Measurements from ENCODE around the gene RPGRIP1L.

RPGRIP1L gene

DNA sequence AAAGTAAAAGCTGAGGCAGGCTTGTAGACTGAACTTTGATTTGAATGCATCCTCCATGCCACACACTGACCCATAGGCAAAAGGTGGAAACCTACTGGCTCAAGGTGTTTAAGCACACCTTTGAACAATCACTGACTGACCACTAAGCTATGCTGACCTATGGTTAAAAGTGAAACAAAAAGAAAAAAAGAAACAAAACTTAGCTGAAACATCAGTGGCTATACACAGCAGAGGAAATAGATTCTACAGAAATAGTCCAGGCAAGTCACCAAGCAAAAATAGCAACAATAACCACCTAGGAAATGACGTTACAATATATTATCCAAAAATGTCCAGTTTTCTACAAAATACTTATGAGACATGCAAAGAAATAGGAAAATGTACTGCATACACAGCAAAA lies 60.2 kb downstream of the RPGRIP1L start:
- no peak for DNase-seq

DNA sequence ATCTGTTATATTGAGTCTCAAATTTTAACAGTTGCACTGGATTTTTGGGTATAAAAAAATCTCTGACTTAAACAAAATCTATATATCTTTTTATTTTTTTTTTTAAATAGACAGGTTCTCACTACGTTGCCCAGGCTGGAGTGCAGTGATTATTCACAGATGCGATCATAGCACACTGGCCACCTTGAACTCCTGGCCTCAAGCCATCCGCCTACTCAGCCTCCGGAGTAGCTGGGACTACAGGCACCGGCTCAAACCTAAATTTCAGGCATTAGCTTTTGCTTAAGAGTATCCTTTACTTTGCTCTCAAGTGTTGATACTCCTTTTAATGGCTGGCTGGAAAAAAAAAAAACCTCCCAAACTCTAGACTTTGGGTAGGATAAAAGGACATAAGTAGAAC lies 61.6 kb downstream of the RPGRIP1L start:
- no peak for DNase-seq

DNA sequence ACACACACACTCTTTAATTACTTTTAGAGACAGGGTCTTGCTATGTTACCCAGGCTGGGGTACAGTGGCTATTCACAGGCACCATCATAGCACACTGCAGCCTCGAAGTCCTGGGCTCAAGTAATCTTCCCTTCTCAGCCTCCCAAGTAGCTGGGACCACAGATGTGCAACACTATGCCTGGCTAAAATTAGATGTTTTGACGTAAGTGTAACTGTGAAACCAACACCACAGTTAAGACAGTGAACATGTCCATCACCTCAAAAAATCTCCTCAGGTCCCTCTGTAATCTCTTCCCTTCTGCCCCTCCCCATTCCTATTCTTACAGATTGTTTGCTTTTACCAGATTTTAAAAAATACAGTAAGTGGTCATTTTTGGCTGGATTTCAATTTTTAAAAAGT lies 66.7 kb downstream of the RPGRIP1L start:
- DNase-seq: no peak

DNA sequence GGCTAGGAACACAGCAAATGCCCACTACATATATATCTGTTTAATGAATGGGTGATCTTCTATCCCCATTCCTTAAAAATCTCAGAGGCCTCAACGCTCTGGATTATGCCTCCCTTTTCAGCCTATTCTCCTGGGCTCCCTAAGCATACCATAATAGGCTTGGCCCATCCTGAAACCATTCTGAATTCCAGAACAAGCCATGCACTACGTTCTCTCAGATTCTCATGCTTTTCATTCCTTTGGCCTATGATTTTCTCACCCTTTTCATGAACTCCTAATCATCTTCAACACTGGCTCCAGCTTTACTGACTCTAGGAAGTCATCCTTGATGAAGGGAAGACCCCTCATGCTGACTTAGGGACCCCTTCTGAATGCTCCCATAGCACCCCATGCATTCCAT lies 71.1 kb downstream of the RPGRIP1L start:
- no peak for DNase-seq

DNA sequence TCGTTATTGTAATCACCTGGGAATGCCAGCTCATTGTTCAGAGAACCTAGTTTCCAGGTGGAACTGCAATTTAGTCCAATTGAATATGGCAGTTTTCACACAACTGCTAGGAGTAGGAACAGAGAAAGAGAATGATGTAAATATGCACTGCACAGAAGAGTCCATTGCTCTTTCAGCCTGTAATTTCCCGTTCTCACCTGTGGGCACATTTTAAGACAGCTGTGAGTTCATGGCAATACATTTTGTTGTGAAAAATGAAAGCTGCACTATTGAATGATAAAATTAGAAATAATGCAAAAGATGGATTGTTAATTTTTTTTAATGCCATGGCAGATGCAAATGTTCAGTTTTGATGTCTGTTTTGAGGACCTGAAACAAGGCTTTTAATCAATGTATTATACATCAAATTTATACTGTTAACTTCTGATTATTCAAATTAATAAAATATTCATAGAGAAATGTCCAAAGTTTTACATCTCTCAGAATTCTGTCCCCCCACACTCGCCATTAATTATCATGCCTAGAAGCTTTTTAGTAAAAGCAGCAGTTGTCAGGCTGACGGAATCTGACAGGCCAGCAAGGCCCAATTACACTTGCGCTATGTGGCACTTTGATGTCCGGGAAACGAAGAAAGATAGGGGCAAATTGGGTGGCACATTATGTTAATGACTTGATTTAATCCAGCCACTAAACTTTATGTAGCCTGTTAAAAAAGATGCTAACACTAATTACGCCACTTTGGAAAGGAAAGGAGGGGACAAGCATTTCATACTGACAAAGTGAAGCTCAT lies 72.2 kb downstream of the RPGRIP1L start:
- no peak for DNase-seq

DNA sequence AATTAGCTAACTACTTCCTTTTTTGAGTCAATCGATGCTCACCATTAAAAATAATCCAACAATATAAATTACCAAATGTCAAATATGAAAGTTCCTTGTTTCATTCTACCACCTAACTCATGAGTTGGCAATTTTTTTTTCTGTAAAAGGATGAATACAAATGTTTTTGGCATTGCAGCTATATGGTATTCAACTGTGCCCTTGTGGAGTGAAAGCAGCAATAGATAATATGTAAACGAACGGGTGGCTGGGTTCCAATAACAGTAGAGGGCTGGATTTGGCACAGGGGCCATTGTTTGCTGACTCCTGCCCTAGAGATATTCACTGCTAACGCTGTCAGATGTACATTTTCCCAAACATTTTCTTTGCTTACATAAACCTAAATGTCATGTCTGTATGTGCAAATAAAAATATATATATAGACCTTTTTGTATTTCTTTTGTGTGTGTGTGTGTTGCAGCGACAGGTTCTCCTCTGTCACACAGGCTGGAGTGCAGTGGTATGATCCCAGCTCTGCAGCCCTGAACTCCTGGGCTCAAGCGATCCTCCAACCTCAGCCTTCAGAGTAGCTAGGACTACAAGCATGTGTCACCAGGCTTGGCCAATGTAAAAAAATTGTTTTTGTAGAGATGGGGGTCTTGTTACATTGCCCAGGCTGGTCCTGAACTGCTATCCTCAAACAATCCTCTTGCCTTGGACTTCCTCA lies 73.9 kb downstream of the RPGRIP1L start:
- no peak for DNase-seq

DNA sequence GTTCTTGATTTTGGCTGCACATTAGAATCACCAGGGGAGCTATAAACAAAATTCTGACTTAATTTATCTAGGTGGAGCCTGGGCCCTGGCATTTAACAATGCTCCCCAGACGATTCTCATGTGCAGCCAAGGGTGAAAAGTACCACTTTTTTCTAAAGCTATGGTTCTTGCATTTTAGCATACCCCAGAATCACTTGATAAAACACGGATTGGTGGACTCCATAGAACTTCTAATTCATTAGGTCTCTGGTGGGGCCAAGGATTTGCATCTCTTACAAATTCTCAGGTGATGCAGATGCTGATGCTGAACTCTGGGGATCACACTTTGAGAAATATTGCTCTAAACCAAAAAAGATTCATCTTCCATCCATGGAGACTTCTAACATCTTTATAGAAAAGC lies 74.5 kb downstream of the RPGRIP1L start:
- DNase-seq: no peak

DNA sequence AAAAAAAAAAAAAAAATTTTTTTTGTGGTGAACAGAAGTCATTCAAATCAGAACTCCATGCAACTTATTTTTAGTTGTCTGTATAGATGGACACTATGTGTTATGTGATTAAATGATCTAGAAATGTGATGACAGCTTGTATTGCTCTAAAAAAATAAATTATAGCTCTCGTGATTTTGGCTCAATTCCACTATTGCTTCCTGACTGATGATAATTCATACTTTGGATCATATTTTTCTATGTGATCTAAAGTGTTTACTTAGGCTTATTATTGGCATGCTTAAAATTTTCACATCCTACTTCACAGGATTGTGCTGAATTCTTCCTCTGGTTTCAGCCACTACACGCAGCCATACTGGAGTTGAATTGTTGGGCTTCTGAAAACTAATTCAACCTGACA lies 76.8 kb downstream of the RPGRIP1L start:
- DNase-seq: no peak

DNA sequence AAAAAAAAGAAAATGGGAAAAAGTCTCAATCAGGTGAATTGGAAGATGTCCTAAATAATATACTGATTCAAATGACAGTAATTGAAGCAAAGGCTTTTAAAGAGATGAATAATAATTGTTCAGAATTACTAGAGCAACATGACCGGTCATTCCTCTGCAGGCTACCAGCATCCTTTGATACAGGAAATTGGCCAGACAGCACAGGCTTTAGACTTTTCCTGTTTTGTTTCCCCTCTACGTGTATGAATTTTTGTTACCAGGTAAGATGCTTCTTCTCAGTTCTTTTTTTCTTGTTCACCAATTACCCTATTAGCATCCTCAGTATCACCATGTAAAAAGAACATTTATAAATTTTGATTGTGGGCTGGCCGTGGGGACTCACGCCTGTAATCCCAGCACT lies 77.5 kb downstream of the RPGRIP1L start:
- no peak for DNase-seq

DNA sequence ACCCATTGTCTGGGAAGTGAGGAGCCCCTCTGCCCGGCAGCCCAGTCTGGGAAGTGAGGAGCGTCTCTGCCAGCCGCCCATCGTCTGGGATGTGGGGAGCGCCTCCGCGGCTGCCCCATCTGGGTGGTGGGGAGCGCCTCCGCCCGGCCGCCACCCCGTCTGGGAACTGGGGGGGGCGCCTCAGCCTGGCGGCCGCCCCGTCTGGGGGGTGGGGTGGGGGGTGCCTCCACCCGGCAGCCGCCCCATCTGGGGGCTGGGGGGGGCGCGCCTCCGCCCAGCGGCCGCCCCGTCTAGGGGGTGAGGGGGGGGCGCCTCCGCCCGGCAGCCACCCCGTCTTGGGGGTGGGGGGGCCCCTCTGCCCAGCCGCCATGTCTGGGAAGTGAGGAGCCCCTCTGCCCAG lies 78.4 kb downstream of the RPGRIP1L start:
- DNase-seq: no peak

DNA sequence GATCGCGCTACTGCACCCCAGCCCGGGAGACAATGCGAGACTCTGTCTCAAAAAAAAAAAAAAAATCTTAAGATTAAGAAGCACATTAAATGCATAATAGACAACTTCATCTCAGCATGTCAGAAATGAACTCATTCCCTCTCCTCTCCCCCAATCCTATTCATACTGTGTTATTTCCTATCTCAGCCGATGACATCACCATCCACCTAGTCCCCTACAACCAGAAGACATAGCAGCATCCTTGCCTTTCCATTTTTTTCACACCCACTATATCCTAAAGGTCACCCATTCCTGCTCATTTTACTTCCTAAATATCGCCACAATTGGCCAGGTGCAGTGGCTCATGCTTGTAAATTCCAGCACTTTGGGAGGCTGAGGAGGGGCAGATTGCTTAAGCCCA lies 81.3 kb downstream of the RPGRIP1L start:
- no peak for DNase-seq

DNA sequence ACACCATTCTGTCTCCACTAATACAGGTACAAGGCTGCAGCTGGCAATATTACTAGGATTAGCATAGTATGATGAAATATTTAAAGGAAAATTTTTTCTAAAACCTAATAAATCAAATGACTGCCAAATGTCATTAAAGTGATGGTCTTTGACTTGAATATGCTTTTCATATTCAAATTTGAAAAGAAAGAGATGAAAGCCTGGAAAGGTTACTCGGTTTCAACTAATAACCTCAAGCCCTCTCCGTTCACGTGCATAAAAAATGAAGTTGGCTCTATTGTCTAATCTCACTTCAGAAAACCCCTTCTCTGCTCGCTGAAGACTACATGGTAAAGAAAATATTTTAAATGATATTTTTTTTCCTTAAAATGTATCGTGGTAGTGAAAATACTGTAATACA lies 83.2 kb downstream of the RPGRIP1L start:
- no peak for DNase-seq

DNA sequence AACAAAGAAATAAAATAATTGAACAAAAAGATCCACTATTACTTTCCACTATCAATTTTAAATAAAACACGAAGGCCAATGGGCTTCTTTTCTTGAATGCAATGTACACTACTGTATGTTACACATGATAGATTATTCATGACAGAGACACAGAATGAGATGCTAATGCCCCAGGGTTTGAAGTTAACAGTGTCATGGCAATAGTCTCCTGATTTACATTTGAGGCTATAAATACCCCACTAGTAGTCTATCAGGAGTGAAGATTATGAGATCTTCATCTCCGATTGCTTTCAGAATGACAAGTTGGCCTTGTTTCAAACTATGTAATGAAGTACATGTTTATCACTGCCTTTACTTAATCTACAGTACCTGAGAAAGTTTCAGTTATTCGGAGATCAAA lies 84.4 kb downstream of the RPGRIP1L start:
- no peak for DNase-seq

DNA sequence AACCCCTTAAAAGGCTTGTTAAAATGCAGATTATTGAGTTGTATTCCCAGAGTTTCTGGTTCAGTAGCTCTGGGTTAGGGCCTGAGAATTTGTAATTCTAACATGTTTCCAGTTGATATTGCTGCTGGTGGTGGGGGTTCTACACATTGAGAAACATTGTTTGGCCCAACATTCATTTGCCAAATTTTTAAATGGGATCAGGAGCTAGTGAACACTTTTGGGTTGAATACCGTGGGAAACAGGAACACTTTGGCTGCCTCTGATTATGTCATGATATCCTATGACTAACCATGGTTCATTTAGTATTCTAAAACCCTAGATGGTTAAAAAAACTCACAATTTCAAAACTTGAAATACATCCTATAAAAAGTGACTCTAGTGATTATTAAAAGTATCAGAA lies 89.3 kb downstream of the RPGRIP1L start:
- DNase-seq: no peak

DNA sequence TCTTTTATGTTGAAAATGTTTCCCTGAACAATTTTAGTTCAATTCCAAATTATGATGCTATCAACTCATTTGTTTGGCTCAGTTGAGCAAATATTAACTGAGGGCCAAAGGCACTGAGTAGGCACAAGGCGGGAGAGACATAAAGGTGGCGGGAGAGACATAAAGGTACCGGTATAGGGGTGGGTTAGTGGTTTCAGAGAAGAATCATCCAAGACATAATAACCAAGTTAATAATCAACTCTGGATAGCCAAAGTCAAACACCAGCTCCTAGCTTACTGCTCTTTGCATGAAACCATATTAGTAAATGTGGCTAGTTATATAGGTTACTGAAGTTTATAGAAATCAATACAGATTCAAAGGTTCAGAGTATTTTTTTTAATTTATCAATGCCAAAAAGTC lies 91.7 kb downstream of the RPGRIP1L start:
- DNase-seq: no peak

DNA sequence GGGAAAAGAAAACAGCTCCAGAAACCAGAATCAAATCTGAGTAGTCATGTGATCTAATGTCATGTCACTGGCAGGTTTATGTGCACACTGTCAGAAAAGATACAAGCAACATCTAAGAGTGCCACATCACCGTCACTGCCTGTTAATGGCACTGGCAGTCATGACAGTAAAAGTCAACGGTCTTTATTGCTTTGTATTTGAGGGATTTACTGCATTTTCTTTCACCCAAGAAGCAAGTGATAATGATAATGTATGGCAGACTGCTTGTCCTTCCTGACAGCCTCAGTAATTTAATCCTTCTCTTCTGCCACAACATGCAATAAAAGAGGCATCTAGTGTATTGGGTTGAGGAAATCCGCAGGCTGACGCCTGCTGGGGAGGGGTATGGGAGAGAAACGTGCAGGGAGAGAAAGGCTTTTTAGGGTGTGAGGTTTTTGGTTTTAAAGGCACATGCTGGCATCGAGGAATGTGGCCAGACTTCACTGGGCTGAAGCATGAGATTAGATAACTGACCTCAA lies 92.4 kb downstream of the RPGRIP1L start:
- no peak for DNase-seq

DNA sequence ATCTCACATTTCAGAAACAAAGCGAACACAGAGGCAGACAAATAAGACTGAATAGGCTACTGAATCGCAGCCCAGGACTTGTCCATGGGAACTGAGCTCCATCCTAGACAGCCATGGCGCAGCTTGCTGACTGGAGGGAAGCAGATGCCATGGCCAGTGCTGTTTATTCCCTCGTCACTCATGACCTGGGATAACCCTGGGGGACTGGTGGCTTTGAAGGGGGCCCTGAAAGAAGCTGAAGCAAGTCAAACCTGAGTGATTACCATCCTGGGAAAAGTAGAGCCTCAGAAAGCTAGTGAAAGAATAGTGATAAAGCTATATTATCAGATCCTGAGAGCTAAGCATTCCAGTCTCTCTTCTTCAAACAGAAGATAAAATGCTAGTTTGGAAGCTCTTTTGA lies 94.1 kb downstream of the RPGRIP1L start:
- DNase-seq: no peak

DNA sequence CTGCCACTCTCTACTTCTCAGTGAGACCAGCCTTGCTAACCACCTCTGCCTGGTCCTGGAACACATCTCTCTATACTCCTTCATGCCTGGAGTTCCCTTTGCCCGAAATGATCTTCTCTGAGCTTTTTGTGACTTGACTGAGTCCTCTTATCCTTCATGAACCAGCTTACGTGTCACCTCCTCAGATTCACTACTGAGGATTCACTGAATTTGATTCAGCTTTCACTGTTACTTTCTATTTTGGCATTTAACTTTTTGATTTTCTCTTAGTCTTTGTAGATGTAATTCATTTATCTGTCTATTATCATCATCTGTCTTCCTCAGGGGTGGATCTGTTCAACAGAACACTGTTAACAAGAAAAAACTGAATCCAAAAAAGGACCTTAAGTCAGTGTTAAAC lies 95.6 kb downstream of the RPGRIP1L start:
- DNase-seq: no peak

DNA sequence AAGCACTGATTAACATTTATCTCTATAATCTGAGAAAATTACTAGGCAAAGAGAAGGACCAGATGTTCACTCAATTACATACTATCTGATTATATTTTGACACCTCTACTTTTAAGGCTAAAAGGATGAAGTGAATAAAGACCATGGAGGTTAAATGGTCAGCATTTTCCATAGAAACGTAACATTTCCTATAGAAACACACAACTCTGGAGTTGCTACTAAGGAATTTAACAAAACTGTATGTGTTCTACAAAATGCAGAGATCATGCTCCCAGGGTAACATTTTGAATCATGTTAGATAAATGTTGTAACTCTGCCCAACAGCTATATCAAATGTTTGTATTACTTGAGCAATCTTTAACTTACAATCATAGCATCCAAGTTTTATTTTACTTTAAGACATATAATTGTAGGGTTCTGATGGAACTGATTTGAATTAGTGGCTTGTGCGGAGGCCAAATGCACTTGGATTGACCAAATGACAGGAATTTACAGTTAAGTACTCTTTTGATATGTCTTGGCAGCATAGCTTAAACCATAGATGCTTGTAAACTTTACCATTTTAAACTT lies 97.7 kb downstream of the RPGRIP1L start:
- no peak for DNase-seq

DNA sequence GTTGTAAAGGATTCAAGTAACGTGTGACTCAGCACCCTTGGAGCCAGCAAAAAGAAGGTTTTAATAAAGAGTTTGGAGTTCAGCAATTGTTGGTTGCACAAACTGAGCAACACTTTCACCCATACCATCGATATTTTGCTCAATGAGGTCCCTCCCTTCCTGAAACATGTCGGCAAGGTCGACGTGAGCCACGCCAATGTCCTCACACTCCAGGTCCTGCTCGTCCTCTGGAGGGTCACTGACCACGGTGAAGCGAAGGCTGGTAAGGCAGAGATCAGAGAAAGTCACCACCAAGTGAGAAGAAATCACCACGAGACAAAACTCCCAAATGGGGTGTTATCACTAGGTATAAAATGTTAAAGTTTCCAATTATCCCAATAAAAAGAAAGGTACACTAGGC lies 98.3 kb downstream of the RPGRIP1L start:
- DNase-seq: no peak

DNA sequence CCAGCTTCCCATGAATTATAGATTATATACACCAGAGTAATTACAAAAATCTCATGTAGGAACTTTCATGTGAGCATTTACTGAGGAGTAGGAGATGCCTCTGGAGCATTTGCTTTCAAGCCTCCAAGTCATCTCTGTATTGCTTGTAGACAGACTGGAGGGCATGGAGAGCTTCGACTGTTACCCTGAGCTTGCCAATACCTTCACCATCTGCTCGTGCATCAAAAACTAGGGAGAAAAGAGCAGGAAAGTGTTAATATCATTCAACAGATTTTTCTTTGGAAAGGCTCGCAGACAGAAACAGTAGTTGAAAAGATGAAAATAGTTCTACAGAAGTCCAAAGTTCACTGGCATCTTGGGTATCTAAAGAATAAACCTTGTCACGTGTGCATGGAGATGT lies 101.7 kb downstream of the RPGRIP1L start:
- DNase-seq: no peak

DNA sequence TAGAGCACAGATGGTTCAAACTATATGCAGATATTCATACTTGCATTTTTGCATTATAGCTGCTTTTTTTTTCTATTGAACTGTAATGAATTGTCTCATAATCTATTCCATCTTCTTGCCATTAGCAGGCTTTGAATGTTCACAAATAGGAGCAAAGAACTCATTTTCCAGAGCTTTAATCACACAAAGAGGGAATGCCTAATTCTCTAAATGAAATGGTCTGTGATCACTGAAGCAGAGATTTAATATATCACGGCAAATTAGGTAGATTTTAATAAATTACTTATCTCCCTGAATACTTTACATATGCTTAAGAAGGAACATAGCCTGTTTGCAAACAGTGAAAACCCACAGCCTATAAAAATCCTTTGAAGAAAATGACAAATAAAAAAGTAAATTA lies 103.0 kb downstream of the RPGRIP1L start:
- no peak for DNase-seq

DNA sequence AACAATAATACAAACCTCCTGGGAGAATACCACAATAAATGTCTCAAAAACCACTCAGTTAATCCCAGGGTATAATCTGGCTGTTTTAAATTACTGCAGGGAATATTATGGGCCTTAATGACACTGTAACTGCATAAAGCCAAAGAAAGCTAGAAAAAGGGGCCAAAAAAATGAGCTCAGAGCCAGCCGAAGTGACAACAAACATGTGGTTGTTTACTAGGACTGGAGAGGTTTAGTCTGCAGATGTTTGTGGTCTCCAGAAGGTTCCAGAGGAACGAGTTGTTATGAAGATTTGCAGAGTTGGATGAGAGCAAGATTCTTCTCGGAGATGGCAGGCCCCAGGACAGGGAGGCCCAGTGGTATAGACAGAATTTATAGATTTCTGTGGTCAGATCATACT lies 103.5 kb downstream of the RPGRIP1L start:
- no peak for DNase-seq

DNA sequence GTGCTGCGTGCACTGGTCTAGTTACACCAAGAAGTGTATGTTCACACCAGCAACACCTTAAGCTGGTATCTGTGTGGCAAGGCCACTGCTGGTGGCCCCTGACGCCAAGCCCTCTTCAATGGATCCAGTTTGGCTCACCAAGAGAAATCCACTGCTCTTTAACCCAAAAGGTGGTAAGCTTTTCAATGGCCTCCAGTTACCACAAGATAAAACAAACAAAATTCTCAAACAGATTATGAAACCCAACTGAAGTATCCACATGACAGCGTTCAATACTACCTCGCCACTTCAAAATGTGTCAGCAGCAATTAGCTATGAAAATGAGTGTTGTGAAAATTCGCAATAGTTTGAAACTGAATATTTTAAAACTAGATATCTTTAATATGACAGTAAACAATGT lies 104.1 kb downstream of the RPGRIP1L start:
- no peak for DNase-seq

All from EL (cell line).